ENCODE measurements around the gene NOTCH1. TPM values are rescaled to one million over a fixed set of nuclear protein-coding genes. Genes with fewer than 3 reads are reported as not detected.

Gene NOTCH1
- total RNA-seq, 1 donor from 2014 or later, result 34.1 TPM

DNA sequence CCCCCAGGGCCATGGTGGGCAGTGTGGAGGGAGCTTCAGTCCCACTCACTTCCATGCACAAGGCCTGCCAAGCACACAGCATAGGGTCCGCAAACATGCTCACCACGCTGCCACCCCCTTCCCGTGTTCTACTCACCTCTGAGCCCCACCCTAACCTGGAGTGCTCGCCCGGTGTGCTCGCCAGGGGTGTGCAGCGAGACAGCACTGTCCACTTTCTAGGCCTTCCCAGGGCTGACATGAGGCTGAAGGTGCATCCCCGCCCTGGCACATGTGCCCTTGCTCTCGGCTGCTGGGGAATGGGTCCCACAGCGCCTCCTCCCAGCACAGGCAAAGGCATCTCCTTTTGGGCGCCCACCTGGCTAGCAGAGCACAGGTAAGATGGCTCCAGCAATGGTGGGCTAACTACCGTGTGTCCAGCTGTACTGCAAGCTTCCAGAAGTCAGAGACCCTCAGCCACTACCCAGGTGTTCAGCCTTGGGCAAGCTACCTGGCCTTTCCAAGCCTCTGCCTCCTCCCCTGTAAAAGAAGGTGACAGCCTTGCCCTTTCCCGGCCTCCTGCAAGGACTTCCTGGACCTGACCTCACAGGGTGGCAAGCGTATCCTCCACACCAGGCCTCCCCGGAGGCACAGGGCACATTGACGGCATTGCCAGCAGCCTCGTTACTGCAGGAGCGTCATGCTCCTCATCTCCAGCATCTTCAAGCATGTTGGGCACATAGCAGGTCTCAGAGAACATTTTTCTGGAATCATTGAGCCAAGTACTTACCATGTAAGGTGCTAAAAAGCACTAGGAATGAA lies 58.8 kb downstream of the NOTCH1 start:
- FAIRE-seq, result no peak
- H3K4me3 Mint-ChIP-seq (ENCODE audit: unreplicated experiment), result no peak overlapping the region

DNA sequence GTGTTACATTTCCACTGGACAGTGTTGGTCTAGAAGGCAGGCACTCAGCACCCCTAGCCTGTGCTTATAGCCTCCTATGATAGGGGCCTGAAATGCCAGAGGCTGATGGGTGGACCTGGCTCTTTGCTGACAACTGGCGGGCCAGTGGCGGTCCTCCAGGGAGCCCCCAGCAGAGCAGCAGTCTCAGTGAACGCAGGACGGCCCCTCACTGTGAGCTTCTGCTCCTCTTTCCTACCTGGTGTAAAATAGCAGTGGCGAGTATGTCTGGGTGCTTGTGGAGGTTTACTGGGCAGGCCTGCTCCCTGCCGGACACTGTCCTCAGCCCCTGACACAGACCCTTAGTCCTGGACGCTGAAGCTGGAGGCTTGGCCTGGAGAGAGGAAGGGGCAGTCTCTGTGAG lies 59.7 kb downstream of the NOTCH1 start:
- DNase-seq (ENCODE audit: low read depth) (no peak), FAIRE-seq (no peak)

More for the DNA sequence above, 58.8 kb downstream of the NOTCH1 start:
- no peak overlapping the region for H3K4me3 ChIP-seq (ENCODE audit: insufficient read depth, low read depth, low read length)
- H2AFZ ChIP-seq (ENCODE audit: low read depth, low read length), result no peak overlapping the region
- no peak overlapping the region for H3K27ac Mint-ChIP-seq (ENCODE audit: unreplicated experiment)
- no peaks in the 10 kb centered on the region for H3K36me3 ChIP-seq (ENCODE audit: insufficient read depth, low read length)
- H3K36me3 Mint-ChIP-seq (ENCODE audit: low read depth, unreplicated experiment), result no peaks in the 10 kb centered on the region
- peaks cover 20% of the 10 kb centered on the region for H3K27me3 Mint-ChIP-seq (ENCODE audit: low read depth, unreplicated experiment)
- H3K9me3 Mint-ChIP-seq (ENCODE audit: unreplicated experiment), result no peaks in the 10 kb centered on the region
- H3K27ac ChIP-seq (ENCODE audit: low read depth, low read length), result no peak overlapping the region
- peaks cover 5% of the 10 kb centered on the region for H3K4me1 ChIP-seq (ENCODE audit: insufficient read depth, low read length)
- H3K4me2 ChIP-seq (ENCODE audit: low read length), result no peak overlapping the region
- H3K9ac ChIP-seq (ENCODE audit: low read length), result no peak overlapping the region
- no peaks in the 10 kb centered on the region for H3K4me1 Mint-ChIP-seq (ENCODE audit: low read depth, unreplicated experiment)
- TF ChIP-seq, protein P1, sequence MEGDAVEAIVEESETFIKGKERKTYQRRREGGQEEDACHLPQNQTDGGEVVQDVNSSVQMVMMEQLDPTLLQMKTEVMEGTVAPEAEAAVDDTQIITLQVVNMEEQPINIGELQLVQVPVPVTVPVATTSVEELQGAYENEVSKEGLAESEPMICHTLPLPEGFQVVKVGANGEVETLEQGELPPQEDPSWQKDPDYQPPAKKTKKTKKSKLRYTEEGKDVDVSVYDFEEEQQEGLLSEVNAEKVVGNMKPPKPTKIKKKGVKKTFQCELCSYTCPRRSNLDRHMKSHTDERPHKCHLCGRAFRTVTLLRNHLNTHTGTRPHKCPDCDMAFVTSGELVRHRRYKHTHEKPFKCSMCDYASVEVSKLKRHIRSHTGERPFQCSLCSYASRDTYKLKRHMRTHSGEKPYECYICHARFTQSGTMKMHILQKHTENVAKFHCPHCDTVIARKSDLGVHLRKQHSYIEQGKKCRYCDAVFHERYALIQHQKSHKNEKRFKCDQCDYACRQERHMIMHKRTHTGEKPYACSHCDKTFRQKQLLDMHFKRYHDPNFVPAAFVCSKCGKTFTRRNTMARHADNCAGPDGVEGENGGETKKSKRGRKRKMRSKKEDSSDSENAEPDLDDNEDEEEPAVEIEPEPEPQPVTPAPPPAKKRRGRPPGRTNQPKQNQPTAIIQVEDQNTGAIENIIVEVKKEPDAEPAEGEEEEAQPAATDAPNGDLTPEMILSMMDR (IDR thresholded peaks at IDR 0.05; ENCODE audit: insufficient read depth, low read depth, low read length), result no peak
- no peak for TF ChIP-seq EZH2 (IDR thresholded peaks at IDR 0.05; ENCODE audit: insufficient read depth, low read length)
- peaks cover 8% of the 10 kb centered on the region for H3K79me2 ChIP-seq (ENCODE audit: insufficient read depth, low read length)
- peaks cover 12% of the 10 kb centered on the region for H4K20me1 ChIP-seq (ENCODE audit: insufficient read depth, low read length)
- no peaks in the 10 kb centered on the region for H3K27me3 ChIP-seq (ENCODE audit: insufficient read depth, low read length)
- no peaks in the 10 kb centered on the region for H3K9me3 ChIP-seq (ENCODE audit: insufficient read depth, low read depth, low read length)
- DNase-seq (ENCODE audit: low read depth), result no peak

More for the DNA sequence above, 59.7 kb downstream of the NOTCH1 start:
- Histone ChIP-seq H4K20me1 (ENCODE audit: insufficient read depth, low read length) (peaks cover 20% of the 10 kb centered on the region), H3K79me2 (ENCODE audit: insufficient read depth, low read length) (peaks cover 17% of the 10 kb centered on the region), H3K27ac (ENCODE audit: low read depth, low read length) (no peak overlapping the region), H3K36me3 (ENCODE audit: insufficient read depth, low read length) (peaks cover 2% of the 10 kb centered on the region), H3K9ac (ENCODE audit: low read length) (no peak overlapping the region), H3K4me3 (ENCODE audit: insufficient read depth, low read depth, low read length) (no peak overlapping the region), H2AFZ (ENCODE audit: low read depth, low read length) (no peak overlapping the region), H3K4me1 (ENCODE audit: insufficient read depth, low read length) (peaks cover 12% of the 10 kb centered on the region), H3K27me3 (ENCODE audit: insufficient read depth, low read length) (no peaks in the 10 kb centered on the region), H3K4me2 (ENCODE audit: low read length) (no peak overlapping the region), H3K9me3 (ENCODE audit: insufficient read depth, low read depth, low read length) (no peaks in the 10 kb centered on the region)
- Mint-ChIP-seq H3K36me3 (ENCODE audit: low read depth, unreplicated experiment) (no peaks in the 10 kb centered on the region), H3K4me3 (ENCODE audit: unreplicated experiment) (no peak overlapping the region), H3K27me3 (ENCODE audit: low read depth, unreplicated experiment) (peaks cover 20% of the 10 kb centered on the region), H3K4me1 (ENCODE audit: low read depth, unreplicated experiment) (no peaks in the 10 kb centered on the region), H3K27ac (ENCODE audit: unreplicated experiment) (no peak overlapping the region), H3K9me3 (ENCODE audit: unreplicated experiment) (no peaks in the 10 kb centered on the region)
- TF ChIP-seq EZH2 (IDR thresholded peaks at IDR 0.05; ENCODE audit: insufficient read depth, low read length), result no peak
- TF ChIP-seq, protein P1 (IDR thresholded peaks at IDR 0.05; ENCODE audit: insufficient read depth, low read depth, low read length), result no peak
